ENCODE results near the gene RAI2. TPM values are rescaled to one million over a fixed set of nuclear protein-coding genes. Genes with fewer than 3 reads are reported as not detected.
A peak's percentile ranks its signal among the peaks of the same experiment; 100 is the strongest.

The RAI2 gene
- total RNA-seq, 3 donors from 2014 or later: 12.0 to 38.9 (median 18.0) TPM

- peak overlapping the region in 1 of 2 donors; percentile 48 for H3K27ac ChIP-seq
- H3K4me1 ChIP-seq: no peaks in the 10 kb centered on the region
Measured at GRCh38 chrX:17830211-17830610, 30.9 kb downstream of the RAI2 start.

GRCh38 chrX:17829566-17829965 lies 31.5 kb downstream of the RAI2 start:
- no peaks in the 10 kb centered on the region for H3K4me1 ChIP-seq
- peaks cover 0 to 29% of the 10 kb centered on the region in 2 donors for H3K27me3 ChIP-seq
- H3K27ac ChIP-seq: peak overlapping the region in 1 of 2 donors; percentile 48
- no peak for DNase-seq (ENCODE audit: low spot score in 2 of 2)
- H3K9me3 ChIP-seq: no peaks in the 10 kb centered on the region
- no peak for TF ChIP-seq POLR2A (IDR thresholded peaks at IDR 0.05)
- no peak overlapping the region for H3K4me3 ChIP-seq
- H3K36me3 ChIP-seq: no peaks in the 10 kb centered on the region
- intact Hi-C loops (cut with DNase I; ENCODE audit: low total_unique reads): no loop called here

More at GRCh38 chrX:17830211-17830610, 30.9 kb downstream of the RAI2 start:
- H3K36me3 ChIP-seq: no peaks in the 10 kb centered on the region
- intact Hi-C loops (cut with DNase I; ENCODE audit: low total_unique reads): no loop called here
- no peaks in the 10 kb centered on the region for H3K9me3 ChIP-seq
- no peak overlapping the region for H3K4me3 ChIP-seq
- no peak for TF ChIP-seq CTCF (IDR thresholded peaks at IDR 0.05)
- no peak for TF ChIP-seq POLR2A (IDR thresholded peaks at IDR 0.05)
- H3K27me3 ChIP-seq: peaks cover 0 to 29% of the 10 kb centered on the region in 2 donors
- DNase-seq (ENCODE audit: low spot score in 2 of 2): no peak

DNA sequence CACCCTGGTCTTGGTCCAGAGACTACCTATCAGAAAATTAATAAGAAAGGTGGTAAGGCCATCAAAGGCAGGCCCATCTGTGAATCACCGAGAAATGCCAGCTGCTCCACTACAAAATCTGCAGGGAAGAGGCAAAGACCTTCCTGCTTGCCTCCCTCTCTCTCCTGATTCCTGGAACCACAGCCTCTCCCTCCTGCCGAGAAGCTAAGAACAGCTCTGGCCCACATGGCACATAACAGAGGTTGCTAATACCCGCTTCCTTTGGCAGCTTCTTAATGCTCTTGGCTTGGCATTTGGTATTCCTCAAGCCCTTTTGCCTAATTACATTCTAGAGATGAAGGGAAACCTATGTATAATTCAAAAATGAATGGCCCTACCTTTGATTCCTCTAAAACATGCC lies 32.9 kb downstream of the RAI2 start:
- Histone ChIP-seq H3K27me3 (peaks cover 0 to 25% of the 10 kb centered on the region in 2 donors), H3K9me3 (no peaks in the 10 kb centered on the region), H3K27ac (peak overlapping the region in 1 of 2 donors; percentile 43), H3K36me3 (no peaks in the 10 kb centered on the region), H3K4me3 (no peak overlapping the region), H3K4me1 (no peaks in the 10 kb centered on the region)
- intact Hi-C loops (cut with DNase I; ENCODE audit: low total_unique reads): no loop called here
- no peak for DNase-seq (ENCODE audit: low spot score in 2 of 2)
- no peak for TF ChIP-seq POLR2AphosphoS5 (IDR thresholded peaks at IDR 0.05)
- TF ChIP-seq CTCF (IDR thresholded peaks at IDR 0.05): no peak
- no peak for TF ChIP-seq POLR2A (IDR thresholded peaks at IDR 0.05)

- no peak for DNase-seq (ENCODE audit: low spot score in 2 of 2)
- Histone ChIP-seq H3K27me3 (peaks cover 0 to 19% of the 10 kb centered on the region in 2 donors), H3K36me3 (no peaks in the 10 kb centered on the region), H3K9me3 (no peaks in the 10 kb centered on the region), H3K4me1 (no peaks in the 10 kb centered on the region), H3K27ac (no peak overlapping the region), H3K4me3 (no peak overlapping the region)
- intact Hi-C loops (cut with DNase I; ENCODE audit: low total_unique reads): no loop called here
- no peak for TF ChIP-seq POLR2AphosphoS5 (IDR thresholded peaks at IDR 0.05)
- TF ChIP-seq POLR2A (IDR thresholded peaks at IDR 0.05): no peak
- no peak for TF ChIP-seq CTCF (IDR thresholded peaks at IDR 0.05)
Measured at GRCh38 chrX:17826609-17827496, 34.2 kb downstream of the RAI2 start.

DNA sequence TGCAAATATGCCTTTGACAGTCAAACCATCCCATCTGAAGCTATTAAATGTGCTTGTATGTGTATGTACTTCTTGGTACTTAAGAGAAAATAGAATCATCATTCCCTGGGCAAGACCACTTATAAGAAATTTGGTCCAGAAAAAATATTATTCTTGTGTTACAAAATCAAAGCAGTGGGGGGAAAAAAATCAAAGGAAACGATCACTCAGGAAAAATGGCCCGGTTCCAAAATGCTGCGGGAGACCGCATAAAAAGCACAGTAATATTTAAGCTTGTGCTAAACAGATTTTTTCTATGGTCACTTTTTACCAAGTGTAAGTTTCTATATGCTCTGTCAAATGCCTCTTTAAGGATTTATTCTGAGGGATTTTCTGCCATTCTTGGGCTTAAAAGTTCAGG lies 36.1 kb downstream of the RAI2 start:
- Histone ChIP-seq H3K4me1 (no peaks in the 10 kb centered on the region), H3K9me3 (no peaks in the 10 kb centered on the region), H3K27me3 (peaks cover 0 to 18% of the 10 kb centered on the region in 2 donors), H3K4me3 (no peak overlapping the region), H3K36me3 (no peaks in the 10 kb centered on the region), H3K27ac (no peak overlapping the region)
- intact Hi-C loops (cut with DNase I; ENCODE audit: low total_unique reads): no loop called here
- no peak for TF ChIP-seq POLR2AphosphoS5 (IDR thresholded peaks at IDR 0.05)
- DNase-seq (ENCODE audit: low spot score in 2 of 2): no peak

DNA sequence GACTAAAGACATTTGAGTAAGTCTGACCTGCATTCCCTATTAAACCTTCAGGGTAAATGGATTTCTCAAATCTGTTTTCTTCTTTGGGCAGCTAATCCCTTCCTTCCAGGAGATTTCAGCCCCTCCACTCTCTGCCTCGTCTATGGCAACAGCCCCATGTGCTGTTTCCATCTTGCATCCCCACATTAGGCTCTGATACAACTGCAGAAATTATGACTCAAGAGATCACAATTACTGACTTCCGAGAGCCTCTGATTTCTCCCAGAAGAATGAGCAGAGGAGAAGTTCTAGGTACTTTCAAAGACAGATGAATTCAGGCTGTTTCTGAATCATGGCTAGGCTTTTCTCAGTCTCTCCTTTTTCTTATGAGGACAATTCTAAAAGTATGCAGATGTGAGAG lies 38.7 kb downstream of the RAI2 start:
- no peak for TF ChIP-seq POLR2AphosphoS5 (IDR thresholded peaks at IDR 0.05)
- Histone ChIP-seq H3K36me3 (no peaks in the 10 kb centered on the region), H3K27ac (no peak overlapping the region), H3K4me1 (no peaks in the 10 kb centered on the region), H3K4me3 (no peak overlapping the region), H3K27me3 (peaks cover 0 to 19% of the 10 kb centered on the region in 2 donors), H3K9me3 (no peaks in the 10 kb centered on the region)
- no peak for DNase-seq (ENCODE audit: low spot score in 2 of 2)
- intact Hi-C loops (cut with DNase I; ENCODE audit: low total_unique reads): no loop called here
